HCT116 (cell line): ENCODE results near the gene BECN2. TPM values are rescaled to one million over a fixed set of nuclear protein-coding genes. Genes with fewer than 3 reads are reported as not detected.

Experiments
- ATAC-seq: fragments of 200-7000 bp; cut with Tn5 transposase; 2 replicates; pipeline ENCODE4 v1.9.1; 2020; ENCODE audit warnings: mild to moderate bottlenecking, moderate library complexity
- BruUV-seq: library from RNA; stranded (reverse); fragments of 400-500 nt; replicated peaks from 2 replicates; lab custom pipeline; 2021; lab: Mats Ljungman, UMichigan
- CTCF ChIA-PET: fragments of 300-600 bp; sonication (Branson Sonifier 250); formaldehyde crosslinking; loops from one replicate; lab custom pipeline; 2021; ENCODE audit warnings: antibody characterized with exemption; lab: Charles Lee
- POLR2A ChIA-PET: fragments of 300-600, 350-600 bp; sonication (Branson Sonifier 250); formaldehyde crosslinking; loops from one replicate; lab custom pipeline; 2021; ENCODE audit warnings: antibody characterized with exemption; lab: Charles Lee
- RAD21 ChIA-PET, 2 experiments: fragments of 300-600 bp; sonication (Branson Sonifier 250); formaldehyde crosslinking; loops; one replicate each; lab custom pipeline; 2023; ENCODE audit warnings: low total read pairs in 2 of 2; ENCODE audit not compliant: uncharacterized antibody in 2 of 2, unreplicated experiment in 2 of 2, low non-redundant PET in 1 of 2; lab: Charles Lee
- DNase-seq: peaks from one replicate; pipeline ENCODE4 v3.0.0-alpha.2; 2010; ENCODE audit warnings: low read depth, low spot score
- H2AFZ ChIP-seq: fragments of 200-600 bp; shearing (Covaris generic), sonication (generic); 2 replicates; pipeline ENCODE4 v1.6.1; 2017; ENCODE audit warnings: low read depth, mixed run types, mixed read lengths, antibody characterized with exemption, low read length; ENCODE audit not compliant: poor library complexity, severe bottlenecking
- H3K27ac ChIP-seq: 2 replicates; pipeline ENCODE4 v1.5.1; 2012; ENCODE audit warnings: low read depth, low read length
- H3K27me3 ChIP-seq: fragments of 200-600 bp; sonication (generic); 2 replicates; pipeline ENCODE4 v1.6.1; 2016; ENCODE audit warnings: mixed run types, low read length, mixed read lengths; ENCODE audit not compliant: insufficient read depth
- H3K36me3 ChIP-seq, 2 experiments: fragments of 200-500 bp in 1 of 2; fragments of 200-600 bp in 1 of 2; sonication (Bioruptor generic) in 1 of 2; sonication (generic) in 1 of 2; 2 replicates each; pipeline versions ENCODE4 v1.5.1 to v1.6.1; 2014 to 2016; ENCODE audit warnings: low read length in 2 of 2, inconsistent platforms in 1 of 2, mixed read lengths in 1 of 2, mixed run types in 1 of 2; ENCODE audit not compliant: insufficient read depth in 2 of 2, control insufficient read depth in 1 of 2
- H3K4me1 ChIP-seq, 2 experiments: fragments of 200-600 bp in 1 of 2; sonication (generic) in 1 of 2; 2 replicates each; pipeline versions ENCODE4 v1.5.1 to v1.6.1; 2012 to 2017; ENCODE audit warnings: low read length in 2 of 2, inconsistent platforms in 1 of 2, mild to moderate bottlenecking in 1 of 2, mixed read lengths in 1 of 2, mixed run types in 1 of 2, moderate library complexity in 1 of 2; ENCODE audit not compliant: insufficient read depth in 2 of 2, control insufficient read depth in 1 of 2
- H3K4me2 ChIP-seq: fragments of 200-600 bp; sonication (generic); 2 replicates; pipeline ENCODE4 v1.6.1; 2017; ENCODE audit warnings: mixed run types, low read length, mixed read lengths
- H3K4me3 ChIP-seq, 2 experiments: fragments of 200-600 bp in 1 of 2; sonication (generic) in 1 of 2; replicated peaks in 1 of 2; 2 replicates each; pipeline ENCODE4 v1.5.1; 2011 to 2016; ENCODE audit warnings: low read length in 2 of 2, control low read depth in 1 of 2, low read depth in 1 of 2, mild to moderate bottlenecking in 1 of 2, mixed read lengths in 1 of 2, mixed run types in 1 of 2
- H3K79me2 ChIP-seq: fragments of 200-600 bp; sonication (generic); 2 replicates; pipeline ENCODE4 v1.6.1; 2017; ENCODE audit warnings: mild to moderate bottlenecking, mixed run types, low read length, moderate library complexity, mixed read lengths; ENCODE audit not compliant: insufficient read depth
- H3K9ac ChIP-seq: fragments of 200-600 bp; sonication (generic); 2 replicates; pipeline ENCODE4 v1.6.1; 2016; ENCODE audit warnings: low read length, mixed read lengths
- H3K9me2 ChIP-seq: fragments of 200-600 bp; sonication (generic), shearing (Covaris generic); 2 replicates; pipeline ENCODE4 v1.6.1; 2017; ENCODE audit warnings: mixed run types, mild to moderate bottlenecking, moderate library complexity; ENCODE audit not compliant: insufficient read depth
- H3K9me3 ChIP-seq, 2 experiments: fragments of 200-500 bp in 1 of 2; fragments of 200-600 bp in 1 of 2; sonication (Bioruptor generic) in 1 of 2; sonication (generic) in 1 of 2; 2 replicates each; pipeline ENCODE4 v1.6.1; 2014 to 2017; ENCODE audit warnings: low read length in 2 of 2, mixed read lengths in 2 of 2, inconsistent platforms in 1 of 2, low read depth in 1 of 2, mild to moderate bottlenecking in 1 of 2, mixed run types in 1 of 2, moderate library complexity in 1 of 2; ENCODE audit not compliant: control insufficient read depth in 1 of 2, insufficient read depth in 1 of 2
- H4K20me1 ChIP-seq: fragments of 200-600 bp; sonication (generic), shearing (Covaris generic); 2 replicates; pipeline ENCODE4 v1.6.1; 2017; ENCODE audit warnings: mixed run types, mild to moderate bottlenecking, moderate library complexity; ENCODE audit not compliant: insufficient read depth
- ATF3 ChIP-seq: IDR thresholded peaks from 2 replicates; pipeline ENCODE4 v1.6.1; 2012
- CBX3 ChIP-seq: IDR thresholded peaks from 2 replicates; pipeline ENCODE4 v1.6.1; 2012; ENCODE audit warnings: low read depth
- ELF1 ChIP-seq: IDR thresholded peaks from 2 replicates; pipeline ENCODE4 v1.6.1; 2012; ENCODE audit warnings: low read depth, borderline replicate concordance
- REST ChIP-seq: IDR thresholded peaks from 2 replicates; pipeline ENCODE4 v1.6.1; 2012; ENCODE audit warnings: low read depth
- SIN3A ChIP-seq: IDR thresholded peaks from 2 replicates; pipeline ENCODE4 v1.6.1; 2012; ENCODE audit warnings: low read depth
- SP1 ChIP-seq: IDR thresholded peaks from 2 replicates; pipeline ENCODE4 v1.6.1; 2012; ENCODE audit warnings: low read depth
- YY1 ChIP-seq: IDR thresholded peaks from 2 replicates; pipeline ENCODE4 v1.6.1; 2011; ENCODE audit warnings: low read length, low read depth, moderate library complexity, mild to moderate bottlenecking; ENCODE audit not compliant: insufficient replicate concordance; ENCODE audit errors: extremely low read depth
- ZBTB33 ChIP-seq: IDR thresholded peaks from 2 replicates; pipeline ENCODE4 v1.6.1; 2011; ENCODE audit warnings: mild to moderate bottlenecking, low read length, moderate library complexity; ENCODE audit not compliant: insufficient replicate concordance; ENCODE audit errors: extremely low read depth
- ZNF274 ChIP-seq: fragments of 200-500 bp; sonication (Bioruptor generic); IDR thresholded peaks from 2 replicates; pipeline ENCODE4 v1.6.1; 2014; ENCODE audit warnings: mild to moderate bottlenecking, low read depth, low read length, inconsistent platforms
- intact Hi-C: fragments of 100-400 bp; cut with micrococcal nuclease; formaldehyde crosslinking; loops from 2 replicates; pipeline ENCODE4 v1.10.0; 2022
- total RNA-seq: library from RNA; stranded (reverse); gene quantifications from one replicate; pipeline ENCODE4 v1.2.1, GENCODE V29; 2021; ENCODE audit not compliant: unreplicated experiment
- TF ChIP-seq, protein P1 (sequence below): IDR thresholded peaks from 2 replicates; pipeline ENCODE4 v1.6.1; 2012

BECN2 gene
- total RNA-seq, 1 experiment from 2014 or later, result not detected

GRCh38 chr1:241927321-241927720 is 30.2 kb upstream of the BECN2 start:
- H3K4me2 ChIP-seq, result no peak overlapping the region
- ATAC-seq (no peak), DNase-seq (no peak)
- BruUV-seq, result no TSS peak
- RAD21 ChIA-PET, result no interaction called here
- no peaks in the 10 kb centered on the region for H3K9me2 ChIP-seq
- no peaks in the 10 kb centered on the region for H3K27me3 ChIP-seq
- no peaks in the 10 kb centered on the region for H4K20me1 ChIP-seq
- CTCF ChIA-PET, result no interaction called here
- H3K4me1 ChIP-seq, result peaks cover 0 to 7% of the 10 kb centered on the region in 2 experiments; a peak in 2 of 4 replicates
- no peaks in the 10 kb centered on the region for H3K36me3 ChIP-seq
- H3K79me2 ChIP-seq, result no peaks in the 10 kb centered on the region
- no peak overlapping the region for H3K4me3 ChIP-seq
- POLR2A ChIA-PET, result no interaction called here
- no peak overlapping the region for H3K9ac ChIP-seq
- no peak overlapping the region for H3K27ac ChIP-seq
- H3K9me3 ChIP-seq, result no peaks in the 10 kb centered on the region
- intact Hi-C loops, result no loop called here
- no peak overlapping the region for H2AFZ ChIP-seq
- TF ChIP-seq YY1 (no peak), REST (no peak), SIN3A (no peak), ATF3 (no peak), ZNF274 (no peak), CBX3 (no peak), ELF1 (no peak), ZBTB33 (no peak), SP1 (no peak)
- TF ChIP-seq, protein P1, sequence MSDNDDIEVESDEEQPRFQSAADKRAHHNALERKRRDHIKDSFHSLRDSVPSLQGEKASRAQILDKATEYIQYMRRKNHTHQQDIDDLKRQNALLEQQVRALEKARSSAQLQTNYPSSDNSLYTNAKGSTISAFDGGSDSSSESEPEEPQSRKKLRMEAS, result no peak
